HepG2 (cell line): ENCODE measurements around the gene SLCO4A1. TPM values are rescaled to one million over a fixed set of nuclear protein-coding genes. Genes with fewer than 3 reads are reported as not detected.
A peak's percentile ranks its signal among the peaks of the same experiment; 100 is the strongest.

Source experiments
- ATF7-NPFF ChIP-seq: sonication (generic); formaldehyde crosslinking; IDR thresholded peaks from 2 replicates; pipeline ENCODE4 v1.8.1; 2023; ENCODE audit warnings: mild to moderate bottlenecking, low read depth, missing genetic modification reagents, moderate library complexity
- GLI4 ChIP-seq: sonication (generic); formaldehyde crosslinking; IDR thresholded peaks from 2 replicates; pipeline ENCODE4 v1.5.1; 2020; ENCODE audit warnings: missing genetic modification reagents, mild to moderate bottlenecking, moderate library complexity, borderline replicate concordance
- MIER2 ChIP-seq: IDR thresholded peaks from 2 replicates; pipeline ENCODE4 v1.6.1; 2016; ENCODE audit warnings: missing biosample characterization, missing genetic modification reagents
- NFYB ChIP-seq: sonication (generic); formaldehyde crosslinking; IDR thresholded peaks from 2 replicates; pipeline ENCODE4 v1.4.0; 2020; ENCODE audit warnings: missing genetic modification reagents
- PHF20 ChIP-seq: sonication (generic); formaldehyde crosslinking; IDR thresholded peaks from 2 replicates; pipeline ENCODE4 v1.5.0; 2020; ENCODE audit warnings: mild to moderate bottlenecking, missing genetic modification reagents
- RFX3 ChIP-seq: IDR thresholded peaks from 2 replicates; pipeline ENCODE4 v1.6.1; 2016; ENCODE audit warnings: missing biosample characterization, missing genetic modification reagents
- SCMH1 ChIP-seq: sonication (generic); formaldehyde crosslinking; IDR thresholded peaks from 2 replicates; pipeline ENCODE4 v1.9.0; 2021; ENCODE audit warnings: missing genetic modification reagents, mild to moderate bottlenecking, borderline replicate concordance
- SMARCC2 ChIP-seq: fragments of 450-650 bp; IDR thresholded peaks from 2 replicates; pipeline ENCODE4 v1.6.1; 2017; ENCODE audit warnings: antibody characterized with exemption, mild to moderate bottlenecking
- SMARCE1 ChIP-seq: fragments of 450-650 bp; IDR thresholded peaks from 2 replicates; pipeline ENCODE4 v1.6.1; 2017; ENCODE audit warnings: borderline replicate concordance
- STAG1 ChIP-seq: sonication (generic); formaldehyde crosslinking; IDR thresholded peaks from 2 replicates; pipeline ENCODE4 v1.4.0; 2020; ENCODE audit warnings: missing genetic modification reagents
- TEAD3 ChIP-seq: optimal IDR thresholded peaks from 2 replicates; pipeline ENCODE3; 2016; ENCODE audit warnings: borderline replicate concordance
- TIGD3 ChIP-seq: sonication (generic); formaldehyde crosslinking; IDR thresholded peaks from 2 replicates; pipeline ENCODE4 v1.5.1; 2020; ENCODE audit warnings: mild to moderate bottlenecking, missing genetic modification reagents, borderline replicate concordance
- YEATS2 ChIP-seq: sonication (generic); formaldehyde crosslinking; IDR thresholded peaks from 2 replicates; pipeline ENCODE4 v1.4.0; 2020; ENCODE audit warnings: missing genetic modification reagents, borderline replicate concordance
- ZMYM4 ChIP-seq: sonication (generic); formaldehyde crosslinking; IDR thresholded peaks from 2 replicates; pipeline ENCODE4 v1.8.1; 2023; ENCODE audit warnings: mild to moderate bottlenecking, missing genetic modification reagents
- ZNF136 ChIP-seq: sonication (generic); formaldehyde crosslinking; IDR thresholded peaks from 2 replicates; pipeline ENCODE4 v1.8.1; 2022; ENCODE audit warnings: low read depth, mild to moderate bottlenecking, moderate library complexity, missing genetic modification reagents
- ZNF276 ChIP-seq: sonication (generic); formaldehyde crosslinking; IDR thresholded peaks from 2 replicates; pipeline ENCODE4 v1.4.0; 2020; ENCODE audit warnings: mild to moderate bottlenecking, low read depth, missing genetic modification reagents
- ZNF597 ChIP-seq: sonication (generic); formaldehyde crosslinking; IDR thresholded peaks from 2 replicates; pipeline ENCODE4 v1.5.0; 2020; ENCODE audit warnings: missing genetic modification reagents
- ZNF772 ChIP-seq: sonication (generic); formaldehyde crosslinking; IDR thresholded peaks from 2 replicates; pipeline ENCODE4 v1.5.0; 2020; ENCODE audit warnings: mild to moderate bottlenecking, missing genetic modification reagents
- ZNF780A ChIP-seq: sonication (generic); formaldehyde crosslinking; IDR thresholded peaks from 2 replicates; pipeline ENCODE4 v1.8.0; 2022; ENCODE audit warnings: mild to moderate bottlenecking, missing genetic modification reagents, moderate library complexity
- ZNF839 ChIP-seq: sonication (generic); formaldehyde crosslinking; IDR thresholded peaks from 2 replicates; pipeline ENCODE4 v1.4.0; 2020; ENCODE audit warnings: missing genetic modification reagents, mild to moderate bottlenecking, borderline replicate concordance
- polyA plus RNA-seq, 8 experiments: library from polyadenylated mRNA; depleted of rRNA in 3 of 8; stranded (reverse) in 7 of 8; unstranded in 1 of 8; fragments of >200 nt; fragmentation: Illumina TruSeq in 4 of 8; extraction: Trizol in 4 of 8; gene quantifications; 2 replicates each; pipeline versions ENCODE4 v1.2.1 to v1.2.3, GENCODE V29; 2011 to 2016; ENCODE audit warnings: low read depth in 4 of 8, missing spikeins in 1 of 8, mixed read lengths in 1 of 8; ENCODE audit not compliant: insufficient read depth in 1 of 8
- total RNA-seq, 5 experiments: library from RNA; depleted of rRNA; stranded (reverse); fragments of >200 nt; fragmentation: Illumina TruSeq; extraction: Trizol; gene quantifications; 2 replicates each; pipeline ENCODE4 v1.2.3, GENCODE V29; 2016; ENCODE audit warnings: low read depth in 1 of 5
- TF ChIP-seq, protein P1 (sequence below): IDR thresholded peaks from 2 replicates; pipeline ENCODE4 v1.6.1; 2016; ENCODE audit warnings: low read depth
- TF ChIP-seq, protein P2 (sequence below): sonication (generic); formaldehyde crosslinking; IDR thresholded peaks from 2 replicates; pipeline ENCODE4 v1.8.0; 2022; ENCODE audit warnings: mild to moderate bottlenecking, missing genetic modification reagents, borderline replicate concordance

The SLCO4A1 gene
- total and polyA plus RNA-seq, 2 of the 13 experiments (the other 11 are each of a cell fraction or from before 2014, with no cell fraction given) = 55.5 to 112 TPM

- TF ChIP-seq SMARCE1 = no peak
- TF ChIP-seq YEATS2 (CRISPR knock-in tag) = peak; percentile 83; the same call in 1 of the 2 replicates
- TF ChIP-seq ATF7-NPFF (CRISPR knock-in tag) = peak; percentile 84
- TF ChIP-seq ZNF136 = no peak
- TF ChIP-seq, protein P1, sequence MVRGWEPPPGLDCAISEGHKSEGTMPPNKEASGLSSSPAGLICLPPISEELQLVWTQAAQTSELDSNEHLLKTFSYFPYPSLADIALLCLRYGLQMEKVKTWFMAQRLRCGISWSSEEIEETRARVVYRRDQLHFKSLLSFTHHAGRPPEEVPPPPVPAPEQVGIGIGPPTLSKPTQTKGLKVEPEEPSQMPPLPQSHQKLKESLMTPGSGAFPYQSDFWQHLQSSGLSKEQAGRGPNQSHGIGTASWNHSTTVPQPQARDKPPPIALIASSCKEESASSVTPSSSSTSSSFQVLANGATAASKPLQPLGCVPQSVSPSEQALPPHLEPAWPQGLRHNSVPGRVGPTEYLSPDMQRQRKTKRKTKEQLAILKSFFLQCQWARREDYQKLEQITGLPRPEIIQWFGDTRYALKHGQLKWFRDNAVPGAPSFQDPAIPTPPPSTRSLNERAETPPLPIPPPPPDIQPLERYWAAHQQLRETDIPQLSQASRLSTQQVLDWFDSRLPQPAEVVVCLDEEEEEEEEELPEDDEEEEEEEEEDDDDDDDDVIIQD (CRISPR knock-in tag) = 0 out of 2 replicates have a peak, but pooled peaks have one; percentile 15
- peak; percentile 93 for TF ChIP-seq TEAD3 (CRISPR knock-in tag)
- TF ChIP-seq, protein P2, sequence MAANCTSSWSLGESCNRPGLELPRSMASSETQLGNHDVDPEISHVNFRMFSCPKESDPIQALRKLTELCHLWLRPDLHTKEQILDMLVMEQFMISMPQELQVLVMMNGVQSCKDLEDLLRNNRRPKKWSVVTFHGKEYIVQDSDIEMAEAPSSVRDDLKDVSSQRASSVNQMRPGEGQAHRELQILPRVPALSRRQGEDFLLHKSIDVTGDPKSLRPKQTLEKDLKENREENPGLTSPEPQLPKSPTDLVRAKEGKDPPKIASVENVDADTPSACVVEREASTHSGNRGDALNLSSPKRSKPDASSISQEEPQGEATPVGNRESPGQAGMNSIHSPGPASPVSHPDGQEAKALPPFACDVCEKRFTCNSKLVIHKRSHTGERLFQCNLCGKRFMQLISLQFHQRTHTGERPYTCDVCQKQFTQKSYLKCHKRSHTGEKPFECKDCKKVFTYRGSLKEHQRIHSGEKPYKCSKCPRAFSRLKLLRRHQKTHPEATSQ (CRISPR knock-in tag) = 0 out of 2 replicates have a peak, but pooled peaks have one; percentile 16
- 0 out of 2 replicates have a peak, but pooled peaks have one; percentile 14 for TF ChIP-seq NFYB
- TF ChIP-seq ZNF772 (CRISPR knock-in tag) = 0 out of 2 replicates have a peak, but pooled peaks have one; percentile 3
- TF ChIP-seq ZNF839 (CRISPR knock-in tag) = 0 out of 2 replicates have a peak, but pooled peaks have one; percentile 7
- no peak for TF ChIP-seq ZNF780A
- peak; percentile 53; the same call in 1 of the 2 replicates for TF ChIP-seq ZNF276 (CRISPR knock-in tag)
- no peak for TF ChIP-seq GLI4 (CRISPR knock-in tag)
- TF ChIP-seq RFX3 (CRISPR knock-in tag) = no peak
- no peak for TF ChIP-seq PHF20
- TF ChIP-seq SCMH1 (CRISPR knock-in tag) = no peak
- TF ChIP-seq SMARCC2 = no peak
- TF ChIP-seq ZNF597 (CRISPR knock-in tag) = no peak
- 0 out of 2 replicates have a peak, but pooled peaks have one; percentile 4 for TF ChIP-seq STAG1 (CRISPR knock-in tag)
- TF ChIP-seq MIER2 (CRISPR knock-in tag) = no peak
- TF ChIP-seq ZMYM4 (CRISPR knock-in tag) = no peak
- no peak for TF ChIP-seq TIGD3 (CRISPR knock-in tag)
Measured at GRCh38 chr20:62652041-62652893, 10.0 kb downstream of the SLCO4A1 start (continued).
